Neural progenitor cell (in vitro differentiated cells): Measurements from ENCODE around the gene FOXA1. TPM values are rescaled to one million over a fixed set of nuclear protein-coding genes. Genes with fewer than 3 reads are reported as not detected.

Source experiments
- DNase-seq: peaks from one replicate; pipeline ENCODE4 v3.0.0-alpha.2; 2016; ENCODE audit warnings: low spot score
- H2AFZ ChIP-seq: fragments of 200-600 bp; sonication (generic); replicated peaks from 2 replicates; pipeline ENCODE4 v1.6.1; 2016; ENCODE audit warnings: antibody characterized with exemption
- H3F3A ChIP-seq: fragments of 200-600 bp; sonication (generic); 2 replicates; pipeline ENCODE4 v1.6.1; 2016; ENCODE audit warnings: antibody characterized with exemption, low read depth
- H3K27ac ChIP-seq: fragments of 200-600 bp; sonication (generic); 2 replicates; pipeline ENCODE4 v1.5.1; 2016; ENCODE audit warnings: mild to moderate bottlenecking
- H3K27me3 ChIP-seq: fragments of 200-600 bp; sonication (generic); 2 replicates; pipeline ENCODE4 v1.6.1; 2016; ENCODE audit warnings: mild to moderate bottlenecking, moderate library complexity
- H3K36me3 ChIP-seq: fragments of 200-600 bp; sonication (generic); 2 replicates; pipeline ENCODE4 v1.5.1; 2016
- H3K4me1 ChIP-seq: fragments of 200-600 bp; sonication (generic); 2 replicates; pipeline ENCODE4 v1.6.1; 2016; ENCODE audit warnings: mixed run types
- H3K4me2 ChIP-seq: fragments of 200-600 bp; sonication (generic); 2 replicates; pipeline ENCODE4 v1.6.1; 2016
- H3K4me3 ChIP-seq: fragments of 200-600 bp; sonication (generic); 2 replicates; pipeline ENCODE4 v1.5.1; 2016
- H3K79me2 ChIP-seq: fragments of 200-600 bp; sonication (generic); 2 replicates; pipeline ENCODE4 v1.6.1; 2016; ENCODE audit warnings: low read depth
- H3K9ac ChIP-seq: fragments of 200-600 bp; sonication (generic); 2 replicates; pipeline ENCODE4 v1.6.1; 2016
- H3K9me3 ChIP-seq: fragments of 200-600 bp; sonication (generic); 2 replicates; pipeline ENCODE4 v1.5.1; 2016; ENCODE audit warnings: low read depth
- H4K20me1 ChIP-seq: fragments of 200-600 bp; sonication (generic); 2 replicates; pipeline ENCODE4 v1.6.1; 2016; ENCODE audit warnings: low read depth
- H3K27ac Mint-ChIP-seq: 3 replicates; pipeline ENCODE4 v1.8.0; 2021; ENCODE audit warnings: mixed read lengths
- H3K27me3 Mint-ChIP-seq: 2 replicates; pipeline ENCODE4 v1.8.0; 2022; ENCODE audit warnings: low read depth, mild to moderate bottlenecking, inconsistent platforms, moderate library complexity, mixed read lengths; ENCODE audit not compliant: insufficient read depth
- H3K36me3 Mint-ChIP-seq: 3 replicates; pipeline ENCODE4 v1.8.0; 2021; ENCODE audit warnings: mixed read lengths
- H3K4me1 Mint-ChIP-seq: 3 replicates; pipeline ENCODE4 v1.8.0; 2021; ENCODE audit warnings: mixed read lengths
- H3K4me3 Mint-ChIP-seq: 3 replicates; pipeline ENCODE4 v1.8.0; 2021; ENCODE audit warnings: mild to moderate bottlenecking, moderate library complexity, mixed read lengths
- H3K9me3 Mint-ChIP-seq: 3 replicates; pipeline ENCODE4 v1.8.0; 2020; ENCODE audit warnings: mixed read lengths
- CTCF ChIP-seq: fragments of 200-600 bp; sonication (generic); IDR thresholded peaks from 2 replicates; pipeline ENCODE4 v1.5.1; 2017; ENCODE audit warnings: antibody characterized with exemption, mild to moderate bottlenecking
- EZH2 ChIP-seq: fragments of 200-600 bp; sonication (generic); IDR thresholded peaks from 2 replicates; pipeline ENCODE4 v1.6.1; 2017; ENCODE audit warnings: antibody characterized with exemption, mild to moderate bottlenecking, moderate library complexity
- EZH2phosphoT487 ChIP-seq: fragments of 200-600 bp; sonication (generic); IDR thresholded peaks from 2 replicates; pipeline ENCODE4 v1.6.1; 2017; ENCODE audit warnings: antibody characterized with exemption
- total RNA-seq: library from RNA; depleted of rRNA; stranded (reverse); fragments of >200 nt; gene quantifications from 2 replicates; pipeline ENCODE4 v1.2.3, GENCODE V29; 2015; ENCODE audit warnings: low replicate concordance

Gene FOXA1
- total RNA-seq, 1 donor from 2014 or later = 0.06 TPM

GRCh38 chr14:37610945-37611523 is 16.0 kb upstream of the FOXA1 start:
- Histone ChIP-seq H3K9me3 (peaks cover 6% of the 10 kb centered on the region), H2AFZ (no peak overlapping the region), H3K9ac (no peak overlapping the region), H3K27me3 (peaks cover 43% of the 10 kb centered on the region), H3K36me3 (no peaks in the 10 kb centered on the region), H3K27ac (no peak overlapping the region), H3K4me1 (no peaks in the 10 kb centered on the region), H4K20me1 (no peaks in the 10 kb centered on the region), H3K4me3 (no peak overlapping the region), H3K4me2 (no peak overlapping the region), H3K79me2 (no peaks in the 10 kb centered on the region), H3F3A (no peaks in the 10 kb centered on the region)
- Mint-ChIP-seq H3K4me3 (no peak overlapping the region), H3K27me3 (peaks cover 5% of the 10 kb centered on the region), H3K27ac (no peak overlapping the region), H3K4me1 (no peaks in the 10 kb centered on the region), H3K9me3 (peaks cover 23% of the 10 kb centered on the region), H3K36me3 (no peaks in the 10 kb centered on the region)
- no peak for TF ChIP-seq CTCF
- no peak for DNase-seq

GRCh38 chr14:37608649-37609048 is 13.6 kb upstream of the FOXA1 start:
- Histone ChIP-seq H4K20me1 (no peaks in the 10 kb centered on the region), H3K9ac (no peak overlapping the region), H3K27me3 (peaks cover 67% of the 10 kb centered on the region), H3K4me3 (no peak overlapping the region), H3K4me1 (no peaks in the 10 kb centered on the region), H3F3A (no peaks in the 10 kb centered on the region), H3K36me3 (no peaks in the 10 kb centered on the region), H3K79me2 (no peaks in the 10 kb centered on the region), H3K9me3 (no peaks in the 10 kb centered on the region), H2AFZ (no peak overlapping the region), H3K4me2 (no peak overlapping the region), H3K27ac (no peak overlapping the region)
- Mint-ChIP-seq H3K27ac (no peak overlapping the region), H3K4me3 (no peak overlapping the region), H3K36me3 (no peaks in the 10 kb centered on the region), H3K4me1 (no peaks in the 10 kb centered on the region), H3K9me3 (peaks cover 14% of the 10 kb centered on the region), H3K27me3 (peaks cover 9% of the 10 kb centered on the region)
- TF ChIP-seq EZH2 (no peak), CTCF (no peak), EZH2phosphoT487 (no peak)
- no peak for DNase-seq

- H3K79me2 ChIP-seq = no peaks in the 10 kb centered on the region
- no peaks in the 10 kb centered on the region for H3F3A ChIP-seq
- H3K4me3 ChIP-seq = no peak overlapping the region
- H3K27me3 ChIP-seq = peaks cover 87% of the 10 kb centered on the region
- H3K4me1 ChIP-seq = no peaks in the 10 kb centered on the region
- no peak overlapping the region for H3K27ac Mint-ChIP-seq
- no peaks in the 10 kb centered on the region for H3K36me3 Mint-ChIP-seq
- TF ChIP-seq EZH2phosphoT487 (no peak), CTCF (no peak), EZH2 (no peak)
- H3K27me3 Mint-ChIP-seq = peaks cover 25% of the 10 kb centered on the region
- no peaks in the 10 kb centered on the region for H3K36me3 ChIP-seq
- H3K9ac ChIP-seq = no peak overlapping the region
- no peaks in the 10 kb centered on the region for H4K20me1 ChIP-seq
- no peaks in the 10 kb centered on the region for H3K4me1 Mint-ChIP-seq
- H3K27ac ChIP-seq = no peak overlapping the region
- H3K4me2 ChIP-seq = no peak overlapping the region
- H3K9me3 ChIP-seq = no peaks in the 10 kb centered on the region
- H2AFZ ChIP-seq = no peak overlapping the region
- no peak for DNase-seq
- peaks cover 10% of the 10 kb centered on the region for H3K9me3 Mint-ChIP-seq
- H3K4me3 Mint-ChIP-seq = no peak overlapping the region
These were observed 11.6 kb upstream of the FOXA1 start for GRCh38 chr14:37606678-37607077.
